GM23338 (cell line): ENCODE data around the gene BAD. TPM values are rescaled to one million over a fixed set of nuclear protein-coding genes. Genes with fewer than 3 reads are reported as not detected.

ENCODE experiments used
- ATAC-seq: fragments of 200-7000 bp; cut with Tn5 transposase; 3 replicates; pipeline ENCODE4 v1.9.1; 2020
- DNase-seq: peaks from one replicate; pipeline ENCODE4 v3.0.0-alpha.2; 2015; ENCODE audit warnings: low spot score
- H2AFZ ChIP-seq: fragments of 200-600 bp; sonication (generic); 2 replicates; pipeline ENCODE4 v1.8.0; 2016; ENCODE audit warnings: antibody characterized with exemption, mild to moderate bottlenecking, moderate library complexity
- H3F3A ChIP-seq: fragments of 200-600 bp; sonication (generic); replicated peaks from 2 replicates; pipeline ENCODE4 v1.8.0; 2017; ENCODE audit warnings: antibody characterized with exemption, mixed run types, low read depth
- H3K27ac ChIP-seq: fragments of 200-600 bp; sonication (generic); 2 replicates; pipeline ENCODE4 v1.6.1; 2016; ENCODE audit warnings: low read depth
- H3K27me3 ChIP-seq: fragments of 200-600 bp; sonication (generic); 2 replicates; pipeline ENCODE4 v1.8.0; 2016; ENCODE audit warnings: mild to moderate bottlenecking, mixed run types, moderate library complexity; ENCODE audit not compliant: insufficient read depth
- H3K36me3 ChIP-seq: fragments of 200-600 bp; sonication (generic); 2 replicates; pipeline ENCODE4 v1.8.0; 2016; ENCODE audit warnings: mild to moderate bottlenecking; ENCODE audit not compliant: insufficient read depth
- H3K4me1 ChIP-seq: fragments of 200-600 bp; sonication (generic); 2 replicates; pipeline ENCODE4 v1.8.0; 2016; ENCODE audit warnings: mild to moderate bottlenecking, moderate library complexity; ENCODE audit not compliant: insufficient read depth
- H3K4me2 ChIP-seq: fragments of 200-600 bp; sonication (generic); 2 replicates; pipeline ENCODE4 v1.7.1; 2017; ENCODE audit warnings: mixed run types
- H3K4me3 ChIP-seq: fragments of 200-600 bp; sonication (generic); 2 replicates; pipeline ENCODE4 v1.6.1; 2016; ENCODE audit warnings: mixed run types
- H3K79me2 ChIP-seq: fragments of 200-600 bp; sonication (generic); replicated peaks from 2 replicates; pipeline ENCODE4 v1.8.0; 2017; ENCODE audit warnings: mild to moderate bottlenecking; ENCODE audit not compliant: insufficient read depth
- H3K9me2 ChIP-seq: fragments of 200-600 bp; sonication (generic); 2 replicates; pipeline ENCODE4 v1.8.0; 2017; ENCODE audit not compliant: insufficient read depth
- H4K20me1 ChIP-seq: fragments of 200-600 bp; sonication (generic); replicated peaks from 2 replicates; pipeline ENCODE4 v1.8.0; 2017; ENCODE audit warnings: mild to moderate bottlenecking; ENCODE audit not compliant: insufficient read depth
- H3K27ac Mint-ChIP-seq: 2 replicates; pipeline ENCODE4 v1.8.0; 2020; ENCODE audit warnings: inconsistent platforms, mild to moderate bottlenecking, moderate library complexity, mixed read lengths
- H3K27me3 Mint-ChIP-seq: 3 replicates; pipeline ENCODE4 v1.8.0; 2022; ENCODE audit warnings: low read depth, mild to moderate bottlenecking, moderate library complexity, mixed read lengths, inconsistent platforms; ENCODE audit not compliant: insufficient read depth, poor library complexity
- H3K36me3 Mint-ChIP-seq: 3 replicates; pipeline ENCODE4 v1.8.0; 2021; ENCODE audit warnings: low read depth, mild to moderate bottlenecking, inconsistent platforms, moderate library complexity, mixed read lengths
- H3K4me1 Mint-ChIP-seq: 3 replicates; pipeline ENCODE4 v1.8.0; 2020; ENCODE audit warnings: mild to moderate bottlenecking, inconsistent platforms, mixed read lengths
- H3K4me3 Mint-ChIP-seq: 3 replicates; pipeline ENCODE4 v1.8.0; 2021; ENCODE audit warnings: moderate library complexity, mild to moderate bottlenecking, inconsistent platforms, mixed read lengths
- H3K9me3 Mint-ChIP-seq: 3 replicates; pipeline ENCODE4 v1.8.0; 2020; ENCODE audit warnings: moderate library complexity, mild to moderate bottlenecking, inconsistent platforms, mixed read lengths
- CREB1 ChIP-seq: fragments of 250-450 bp; sonication (Bioruptor Pico); IDR thresholded peaks from 2 replicates; pipeline ENCODE4 v1.5.0; 2020; ENCODE audit warnings: low read depth, mild to moderate bottlenecking, moderate library complexity
- CTCF ChIP-seq, 2 experiments: fragments of 200-600 bp in 1 of 2; sonication (generic) in 1 of 2; conservative IDR thresholded peaks; 2 replicates each; pipeline versions ENCODE4 v1.5.1 to v1.6.1; 2016 to 2017; ENCODE audit warnings: antibody characterized with exemption in 2 of 2, low read depth in 2 of 2, mild to moderate bottlenecking in 2 of 2, moderate library complexity in 1 of 2
- ETS1 ChIP-seq: IDR thresholded peaks from 2 replicates; pipeline ENCODE4 v1.6.1; 2016; ENCODE audit warnings: antibody characterized with exemption
- EZH2 ChIP-seq: fragments of 200-600 bp; sonication (generic); IDR thresholded peaks from one replicate; pipeline ENCODE4 v1.8.0; 2017; ENCODE audit warnings: antibody characterized with exemption, mild to moderate bottlenecking, low read depth; ENCODE audit not compliant: unreplicated experiment
- EZH2phosphoT487 ChIP-seq: fragments of 200-600 bp; sonication (generic); IDR thresholded peaks from one replicate; pipeline ENCODE4 v1.8.1; 2018; ENCODE audit warnings: antibody characterized with exemption; ENCODE audit not compliant: unreplicated experiment
- JUNB ChIP-seq: IDR thresholded peaks from one replicate; pipeline ENCODE4 v1.6.1; 2016; ENCODE audit warnings: antibody characterized with exemption; ENCODE audit not compliant: unreplicated experiment
- NANOG ChIP-seq: IDR thresholded peaks from 2 replicates; pipeline ENCODE4 v1.6.1; 2016; ENCODE audit warnings: antibody characterized with exemption, borderline replicate concordance
- POLR2AphosphoS5 ChIP-seq: IDR thresholded peaks from 2 replicates; pipeline ENCODE4 v1.6.1; 2016; ENCODE audit warnings: antibody characterized with exemption, low read depth
- REST ChIP-seq: IDR thresholded peaks from one replicate; pipeline ENCODE4 v1.6.1; 2018; ENCODE audit warnings: antibody characterized with exemption; ENCODE audit not compliant: unreplicated experiment
- STAT1 ChIP-seq: IDR thresholded peaks from one replicate; pipeline ENCODE4 v1.6.1; 2016; ENCODE audit warnings: antibody characterized with exemption; ENCODE audit not compliant: unreplicated experiment
- ZNF114 ChIP-seq: fragments of 250-450 bp; sonication (Bioruptor Pico); IDR thresholded peaks from 2 replicates; pipeline ENCODE4 v1.5.0; 2020; ENCODE audit warnings: mild to moderate bottlenecking, moderate library complexity
- ZNF331 ChIP-seq: fragments of 250-450 bp; sonication (Bioruptor Pico); IDR thresholded peaks from 2 replicates; pipeline ENCODE4 v1.5.0; 2020; ENCODE audit warnings: low read depth, mild to moderate bottlenecking, moderate library complexity
- polyA plus RNA-seq: library from polyadenylated mRNA; unstranded; fragments of >200 nt; fragmentation: Nextera tagmentation; extraction: Ambion mirVana; gene quantifications from 2 replicates; pipeline ENCODE4 v1.2.1, GENCODE V29; 2016
- total RNA-seq: library from RNA; depleted of rRNA; stranded (reverse); fragments of >200 nt; shearing (Covaris generic); gene quantifications from 2 replicates; pipeline ENCODE4 v1.2.3, GENCODE V29; 2014
- TF ChIP-seq, protein P1 (sequence below): fragments of 250-450 bp; sonication (Bioruptor Pico); IDR thresholded peaks from 2 replicates; pipeline ENCODE4 v1.5.0; 2020; ENCODE audit warnings: mild to moderate bottlenecking, moderate library complexity

Gene BAD
- total and polyA plus RNA-seq, 2 experiments from 2014 or later, result 46.3 to 46.4 TPM

GRCh38 chr11:64312947-64313346, 28.5 kb upstream of the BAD start:
- H3K79me2 ChIP-seq, result peaks cover 30% of the 10 kb centered on the region
- no peaks in the 10 kb centered on the region for H3K27me3 ChIP-seq
- no peak overlapping the region for H3K4me2 ChIP-seq
- H3K4me3 ChIP-seq, result no peak overlapping the region
- H3K4me1 ChIP-seq, result peaks cover 5% of the 10 kb centered on the region
- Mint-ChIP-seq H3K9me3 (no peaks in the 10 kb centered on the region; the same call in 1 of the 3 replicates), H3K4me3 (no peak overlapping the region; the same call in 2 of the 3 replicates), H3K4me1 (peaks cover 8% of the 10 kb centered on the region; the same call in 2 of the 3 replicates), H3K36me3 (peaks cover 35% of the 10 kb centered on the region), H3K27me3 (peaks cover 25% of the 10 kb centered on the region), H3K27ac (no peak overlapping the region; the same call in 1 of the 2 replicates)
- H3K27ac ChIP-seq, result no peak overlapping the region
- TF ChIP-seq EZH2 (no peak), REST (no peak), NANOG (no peak), CREB1 (CRISPR knock-in tag) (no peak), ZNF331 (CRISPR knock-in tag) (no peak), EZH2phosphoT487 (no peak), ZNF114 (no peak), CTCF (conservative IDR thresholded peaks at IDR 0.05; ENCODE audit: low read depth in 2 of 2) (no peak), POLR2AphosphoS5 (no peak), JUNB (no peak), STAT1 (no peak), ETS1 (no peak)
- TF ChIP-seq, protein P1, sequence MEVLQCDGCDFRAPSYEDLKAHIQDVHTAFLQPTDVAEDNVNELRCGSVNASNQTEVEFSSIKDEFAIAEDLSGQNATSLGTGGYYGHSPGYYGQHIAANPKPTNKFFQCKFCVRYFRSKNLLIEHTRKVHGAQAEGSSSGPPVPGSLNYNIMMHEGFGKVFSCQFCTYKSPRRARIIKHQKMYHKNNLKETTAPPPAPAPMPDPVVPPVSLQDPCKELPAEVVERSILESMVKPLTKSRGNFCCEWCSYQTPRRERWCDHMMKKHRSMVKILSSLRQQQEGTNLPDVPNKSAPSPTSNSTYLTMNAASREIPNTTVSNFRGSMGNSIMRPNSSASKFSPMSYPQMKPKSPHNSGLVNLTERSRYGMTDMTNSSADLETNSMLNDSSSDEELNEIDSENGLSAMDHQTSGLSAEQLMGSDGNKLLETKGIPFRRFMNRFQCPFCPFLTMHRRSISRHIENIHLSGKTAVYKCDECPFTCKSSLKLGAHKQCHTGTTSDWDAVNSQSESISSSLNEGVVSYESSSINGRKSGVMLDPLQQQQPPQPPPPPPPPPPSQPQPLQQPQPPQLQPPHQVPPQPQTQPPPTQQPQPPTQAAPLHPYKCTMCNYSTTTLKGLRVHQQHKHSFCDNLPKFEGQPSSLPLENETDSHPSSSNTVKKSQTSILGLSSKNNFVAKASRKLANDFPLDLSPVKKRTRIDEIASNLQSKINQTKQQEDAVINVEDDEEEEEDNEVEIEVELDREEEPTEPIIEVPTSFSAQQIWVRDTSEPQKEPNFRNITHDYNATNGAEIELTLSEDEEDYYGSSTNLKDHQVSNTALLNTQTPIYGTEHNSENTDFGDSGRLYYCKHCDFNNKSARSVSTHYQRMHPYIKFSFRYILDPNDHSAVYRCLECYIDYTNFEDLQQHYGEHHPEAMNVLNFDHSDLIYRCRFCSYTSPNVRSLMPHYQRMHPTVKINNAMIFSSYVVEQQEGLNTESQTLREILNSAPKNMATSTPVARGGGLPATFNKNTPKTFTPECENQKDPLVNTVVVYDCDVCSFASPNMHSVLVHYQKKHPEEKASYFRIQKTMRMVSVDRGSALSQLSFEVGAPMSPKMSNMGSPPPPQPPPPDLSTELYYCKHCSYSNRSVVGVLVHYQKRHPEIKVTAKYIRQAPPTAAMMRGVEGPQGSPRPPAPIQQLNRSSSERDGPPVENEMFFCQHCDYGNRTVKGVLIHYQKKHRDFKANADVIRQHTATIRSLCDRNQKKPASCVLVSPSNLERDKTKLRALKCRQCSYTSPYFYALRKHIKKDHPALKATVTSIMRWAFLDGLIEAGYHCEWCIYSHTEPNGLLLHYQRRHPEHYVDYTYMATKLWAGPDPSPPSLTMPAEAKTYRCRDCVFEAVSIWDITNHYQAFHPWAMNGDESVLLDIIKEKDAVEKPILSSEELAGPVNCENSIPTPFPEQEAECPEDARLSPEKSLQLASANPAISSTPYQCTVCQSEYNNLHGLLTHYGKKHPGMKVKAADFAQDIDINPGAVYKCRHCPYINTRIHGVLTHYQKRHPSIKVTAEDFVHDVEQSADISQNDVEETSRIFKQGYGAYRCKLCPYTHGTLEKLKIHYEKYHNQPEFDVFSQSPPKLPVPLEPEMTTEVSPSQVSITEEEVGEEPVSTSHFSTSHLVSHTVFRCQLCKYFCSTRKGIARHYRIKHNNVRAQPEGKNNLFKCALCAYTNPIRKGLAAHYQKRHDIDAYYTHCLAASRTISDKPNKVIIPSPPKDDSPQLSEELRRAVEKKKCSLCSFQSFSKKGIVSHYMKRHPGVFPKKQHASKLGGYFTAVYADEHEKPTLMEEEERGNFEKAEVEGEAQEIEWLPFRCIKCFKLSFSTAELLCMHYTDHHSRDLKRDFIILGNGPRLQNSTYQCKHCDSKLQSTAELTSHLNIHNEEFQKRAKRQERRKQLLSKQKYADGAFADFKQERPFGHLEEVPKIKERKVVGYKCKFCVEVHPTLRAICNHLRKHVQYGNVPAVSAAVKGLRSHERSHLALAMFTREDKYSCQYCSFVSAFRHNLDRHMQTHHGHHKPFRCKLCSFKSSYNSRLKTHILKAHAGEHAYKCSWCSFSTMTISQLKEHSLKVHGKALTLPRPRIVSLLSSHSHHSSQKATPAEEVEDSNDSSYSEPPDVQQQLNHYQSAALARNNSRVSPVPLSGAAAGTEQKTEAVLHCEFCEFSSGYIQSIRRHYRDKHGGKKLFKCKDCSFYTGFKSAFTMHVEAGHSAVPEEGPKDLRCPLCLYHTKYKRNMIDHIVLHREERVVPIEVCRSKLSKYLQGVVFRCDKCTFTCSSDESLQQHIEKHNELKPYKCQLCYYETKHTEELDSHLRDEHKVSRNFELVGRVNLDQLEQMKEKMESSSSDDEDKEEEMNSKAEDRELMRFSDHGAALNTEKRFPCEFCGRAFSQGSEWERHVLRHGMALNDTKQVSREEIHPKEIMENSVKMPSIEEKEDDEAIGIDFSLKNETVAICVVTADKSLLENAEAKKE, result no peak
- peaks cover 19% of the 10 kb centered on the region; the same call in 1 of the 2 replicates for H3F3A ChIP-seq
- no peaks in the 10 kb centered on the region for H3K9me2 ChIP-seq
- H3K36me3 ChIP-seq, result no peaks in the 10 kb centered on the region; the same call in 1 of the 2 replicates
- no peaks in the 10 kb centered on the region; the same call in none of the 2 replicates for H4K20me1 ChIP-seq
- DNase-seq, result no peak
- ATAC-seq, result no peak
- no peak overlapping the region for H2AFZ ChIP-seq
